Fibroblast of skin of left quadriceps (primary cell): Measurements from ENCODE around the gene CXCR6.

Source experiments
- DNase-seq, 2 experiments: peaks; one replicate each; pipeline ENCODE4 v3.0.0-alpha.2; 2013; ENCODE audit warnings: low read depth in 2 of 2

CXCR6 gene

GRCh38 chr3:45922039-45922326 is 21.3 kb upstream of the CXCR6 start:
- no peak for DNase-seq

- DNase-seq: no peak
These were observed 20.2 kb upstream of the CXCR6 start for GRCh38 chr3:45922950-45923590.

- DNase-seq: no peak
These were observed 19.5 kb upstream of the CXCR6 start for GRCh38 chr3:45923755-45924154.

GRCh38 chr3:45927881-45928280 is 15.4 kb upstream of the CXCR6 start:
- DNase-seq: no peak

- no peak for DNase-seq
These were observed 14.1 kb upstream of the CXCR6 start for GRCh38 chr3:45929042-45929679.

- DNase-seq: no peak
These were observed 11.8 kb upstream of the CXCR6 start for GRCh38 chr3:45931496-45931895.

GRCh38 chr3:45932112-45932511 is 11.2 kb upstream of the CXCR6 start:
- DNase-seq: no peak

- DNase-seq: no peak
These were observed 9.7 kb upstream of the CXCR6 start for GRCh38 chr3:45933591-45933990.

GRCh38 chr3:45936261-45936660 is 7.0 kb upstream of the CXCR6 start:
- no peak for DNase-seq

- no peak for DNase-seq
These were observed 5.8 kb upstream of the CXCR6 start for GRCh38 chr3:45937206-45938042.

- DNase-seq: no peak
These were observed 5.2 kb upstream of the CXCR6 start for GRCh38 chr3:45938043-45938435.

- DNase-seq: peak; percentile 67 to 69
These were observed 4.4 kb upstream of the CXCR6 start for GRCh38 chr3:45938864-45939263.

- no peak for DNase-seq
These were observed 3.9 kb upstream of the CXCR6 start for GRCh38 chr3:45939341-45939771.

GRCh38 chr3:45940004-45940780 is 3.1 kb upstream of the CXCR6 start:
- DNase-seq: no peak

GRCh38 chr3:45940781-45941365 is 2.4 kb upstream of the CXCR6 start:
- no peak for DNase-seq

- DNase-seq: no peak
These were observed 1.0 kb upstream of the CXCR6 start for GRCh38 chr3:45942051-45942825.

- no peak for DNase-seq
These were observed 1.8 kb downstream of the CXCR6 start for GRCh38 chr3:45944830-45945620.

- no peak for DNase-seq
These were observed 3.0 kb downstream of the CXCR6 start for GRCh38 chr3:45946307-45946706.

- no peak for DNase-seq
These were observed 3.6 kb downstream of the CXCR6 start for GRCh38 chr3:45946875-45947274.

GRCh38 chr3:45947361-45947760 is 4.1 kb downstream of the CXCR6 start:
- DNase-seq: no peak
